PC-9 (cell line): Measurements from ENCODE around the gene MXD1. TPM values are rescaled to one million over a fixed set of nuclear protein-coding genes. Genes with fewer than 3 reads are reported as not detected.
A peak's percentile ranks its signal among the peaks of the same experiment; 100 is the strongest.

Source experiments
- Bru-seq: library from RNA; stranded (reverse); fragments of 400-500 nt; gene quantifications from one replicate; lab custom pipeline; 2021; lab: Mats Ljungman, UMichigan
- BruChase-seq, 2 experiments: library from RNA; stranded (reverse); fragments of 400-500 nt; gene quantifications; one replicate each; lab custom pipeline; 2021; lab: Mats Ljungman, UMichigan
- BruUV-seq: library from RNA; stranded (reverse); fragments of 400-500 nt; replicated peaks from 2 replicates; lab custom pipeline; 2021; lab: Mats Ljungman, UMichigan
- CTCF ChIA-PET: fragments of 300-600 bp; sonication (Branson Sonifier 250); formaldehyde crosslinking; loops from one replicate; lab custom pipeline; 2022; ENCODE audit warnings: antibody characterized with exemption; lab: Charles Lee
- POLR2A ChIA-PET: fragments of 300-600 bp; sonication (Branson Sonifier 250); formaldehyde crosslinking; loops from one replicate; lab custom pipeline; 2022; ENCODE audit warnings: antibody characterized with exemption; ENCODE audit not compliant: unreplicated experiment; lab: Charles Lee
- DNase-seq, 2 experiments: peaks; one replicate each; pipeline versions ENCODE4 v3.0.0 to v3.0.0-alpha.2; 2015 to 2022; ENCODE audit warnings: mixed read lengths in 1 of 2
- H2AFZ ChIP-seq: fragments of 200-600 bp; sonication (generic); 2 replicates; pipeline ENCODE4 v1.8.1; 2017; ENCODE audit warnings: antibody characterized with exemption
- H3F3A ChIP-seq: fragments of 200-600 bp; sonication (generic); 2 replicates; pipeline ENCODE4 v1.8.1; 2017; ENCODE audit warnings: antibody characterized with exemption, mild to moderate bottlenecking, low read depth; ENCODE audit not compliant: insufficient read depth
- H3K27ac ChIP-seq: fragments of 200-600 bp; sonication (generic); 2 replicates; pipeline ENCODE4 v1.6.1; 2016; ENCODE audit warnings: mixed run types
- H3K27me3 ChIP-seq: fragments of 200-600 bp; sonication (generic); 2 replicates; pipeline ENCODE4 v1.6.1; 2016; ENCODE audit warnings: low read depth, mixed run types; ENCODE audit not compliant: insufficient read depth
- H3K36me3 ChIP-seq: fragments of 200-600 bp; sonication (generic); 2 replicates; pipeline ENCODE4 v1.6.1; 2016; ENCODE audit warnings: low read depth, mixed run types
- H3K4me1 ChIP-seq: fragments of 200-600 bp; sonication (generic); replicated peaks from 2 replicates; pipeline ENCODE4 v1.6.1; 2016; ENCODE audit warnings: mixed run types; ENCODE audit not compliant: insufficient read depth
- H3K4me2 ChIP-seq: fragments of 200-600 bp; sonication (generic); 2 replicates; pipeline ENCODE4 v1.6.1; 2017; ENCODE audit warnings: mixed run types
- H3K4me3 ChIP-seq: fragments of 200-600 bp; sonication (generic); 2 replicates; pipeline ENCODE4 v1.6.1; 2016; ENCODE audit warnings: mixed run types
- H3K79me2 ChIP-seq: fragments of 200-600 bp; sonication (generic); 2 replicates; pipeline ENCODE4 v1.6.1; 2017; ENCODE audit warnings: low read depth, mixed run types
- H3K9me2 ChIP-seq: fragments of 200-600 bp; sonication (generic); 2 replicates; pipeline ENCODE4 v1.8.1; 2017; ENCODE audit warnings: mild to moderate bottlenecking; ENCODE audit not compliant: insufficient read depth
- H3K9me3 ChIP-seq: fragments of 200-600 bp; sonication (generic); 2 replicates; pipeline ENCODE4 v1.8.1; 2016; ENCODE audit warnings: low read depth; ENCODE audit not compliant: insufficient read depth
- H4K20me1 ChIP-seq: fragments of 200-600 bp; sonication (generic); 2 replicates; pipeline ENCODE4 v1.8.1; 2017; ENCODE audit not compliant: insufficient read depth
- EZH2 ChIP-seq: fragments of 200-600 bp; sonication (generic); IDR thresholded peaks from 2 replicates; pipeline ENCODE4 v1.8.0; 2017; ENCODE audit warnings: antibody characterized with exemption, low read depth
- intact Hi-C: fragments of 100-400 bp; cut with micrococcal nuclease; formaldehyde crosslinking; loops from one replicate; pipeline ENCODE4 v1.10.0; 2022; ENCODE audit not compliant: unreplicated experiment
- long read RNA-seq: library from polyadenylated mRNA; stranded (forward); transcript quantifications from one replicate; pipeline ENCODE4 v2.0.0, GENCODE V29; 2022
- total RNA-seq: library from RNA; stranded (reverse); gene quantifications from 2 replicates; pipeline ENCODE4 v1.2.3, GENCODE V29; 2021
- TF ChIP-seq, protein P1 (sequence below): fragments of 200-600 bp; sonication (generic); conservative IDR thresholded peaks from 2 replicates; pipeline ENCODE4 v1.6.1; 2017; ENCODE audit warnings: mixed run types, antibody characterized with exemption, mild to moderate bottlenecking, moderate library complexity

MXD1 gene
- total RNA-seq (8.5 and 8.8 TPM in 2 replicates), Bru-seq, nascent RNA (percentile 83 among the genes with signal in this experiment), BruChase-seq, experiment 1, labeled RNA remaining after a 2-hour chase (percentile 74 among the genes with signal in this experiment), BruChase-seq, experiment 2, labeled RNA remaining after a 6-hour chase (percentile 70 among the genes with signal in this experiment)
- long read RNA-seq, full-length matches to known transcripts: 5 of 8 reads
- long read RNA-seq, partial matches to known transcripts: 0 of 8 reads
- long read RNA-seq, other reads (novel, unspliced or antisense): 3 of 8 reads

DNA sequence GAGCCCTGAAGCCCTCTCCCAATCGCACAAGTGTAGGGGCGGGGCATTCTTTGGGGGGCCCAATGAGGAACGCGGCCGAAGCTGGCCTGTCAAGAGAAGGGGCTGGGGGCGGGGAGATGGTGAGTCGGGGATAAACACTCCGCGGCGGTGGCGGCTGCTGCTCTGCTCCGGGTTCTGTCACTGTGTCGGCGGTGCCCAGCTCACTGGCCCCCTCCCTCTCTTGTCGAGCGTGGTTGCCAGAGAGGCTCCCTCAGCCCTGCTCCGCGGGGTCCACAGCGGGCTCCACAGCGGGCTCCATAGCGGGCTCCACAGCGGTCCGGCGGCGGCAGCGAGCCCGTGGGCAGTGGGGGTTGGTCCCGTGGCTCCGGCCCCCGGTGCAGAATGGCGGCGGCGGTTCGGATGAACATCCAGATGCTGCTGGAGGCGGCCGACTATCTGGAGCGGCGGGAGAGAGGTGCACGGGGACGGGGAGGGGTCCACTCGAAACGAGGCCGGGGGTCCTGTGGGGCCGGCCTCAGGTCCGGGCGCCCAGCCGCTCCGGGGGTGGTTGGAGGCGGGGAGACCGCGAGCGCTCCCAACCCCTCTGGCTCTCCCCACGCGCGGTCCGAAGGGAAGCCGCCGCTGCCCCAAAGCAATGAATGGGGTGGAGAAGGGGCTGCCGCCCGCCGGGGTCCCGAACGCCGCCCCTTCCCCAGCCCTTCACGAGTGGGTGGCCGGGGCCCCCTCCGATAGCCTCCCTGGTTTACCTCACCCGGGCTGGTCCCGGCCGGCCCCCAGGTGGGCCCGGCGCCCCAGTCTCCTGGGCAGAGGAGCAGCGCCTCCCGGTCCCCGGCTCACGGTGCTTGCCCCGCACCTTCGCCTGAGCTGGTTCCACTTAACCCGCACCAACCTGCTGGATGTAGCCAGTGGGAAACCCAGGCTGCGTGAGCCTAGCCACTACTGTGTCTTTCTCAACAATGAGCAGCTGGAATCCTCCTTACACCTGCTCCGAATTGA is at the start of gene MXD1:
TSS of gene MXD1 (plus strand) at position 160 of the 996 bp plus-strand sequence. CDS start at position 382, 222 bp downstream.
- POLR2A ChIA-PET: interaction anchor here (0.5 to 1.7 kb wide), 19 partner anchors 15 to 610 kb away, joined by 3 to 17 read pairs (median 5); partner anchors contain the start of genes C2orf42, FAM136A and SNRPG
- no peaks in the 10 kb centered on the region for H4K20me1 ChIP-seq
- TSS peak; percentile 30 for BruUV-seq
- no peak for DNase-seq
- peak within 1 kb of the TSS; percentile 91 for H3K4me2 ChIP-seq
- TF ChIP-seq EZH2: no peak
- TF ChIP-seq, protein P1, sequence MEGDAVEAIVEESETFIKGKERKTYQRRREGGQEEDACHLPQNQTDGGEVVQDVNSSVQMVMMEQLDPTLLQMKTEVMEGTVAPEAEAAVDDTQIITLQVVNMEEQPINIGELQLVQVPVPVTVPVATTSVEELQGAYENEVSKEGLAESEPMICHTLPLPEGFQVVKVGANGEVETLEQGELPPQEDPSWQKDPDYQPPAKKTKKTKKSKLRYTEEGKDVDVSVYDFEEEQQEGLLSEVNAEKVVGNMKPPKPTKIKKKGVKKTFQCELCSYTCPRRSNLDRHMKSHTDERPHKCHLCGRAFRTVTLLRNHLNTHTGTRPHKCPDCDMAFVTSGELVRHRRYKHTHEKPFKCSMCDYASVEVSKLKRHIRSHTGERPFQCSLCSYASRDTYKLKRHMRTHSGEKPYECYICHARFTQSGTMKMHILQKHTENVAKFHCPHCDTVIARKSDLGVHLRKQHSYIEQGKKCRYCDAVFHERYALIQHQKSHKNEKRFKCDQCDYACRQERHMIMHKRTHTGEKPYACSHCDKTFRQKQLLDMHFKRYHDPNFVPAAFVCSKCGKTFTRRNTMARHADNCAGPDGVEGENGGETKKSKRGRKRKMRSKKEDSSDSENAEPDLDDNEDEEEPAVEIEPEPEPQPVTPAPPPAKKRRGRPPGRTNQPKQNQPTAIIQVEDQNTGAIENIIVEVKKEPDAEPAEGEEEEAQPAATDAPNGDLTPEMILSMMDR: no peak
- intact Hi-C loops: loop anchor here (1.0 to 5.0 kb wide), 7 partner anchors 32 to 732 kb away; no protein-coding TSS in a partner anchor
- H3F3A ChIP-seq: peaks cover 49% of the 10 kb centered on the region
- CTCF ChIA-PET: interaction anchor here (0.5 to 2.2 kb wide), 11 partner anchors 147 to 705 kb away, joined by 3 to 18 read pairs (median 3); no protein-coding TSS in a partner anchor
- H3K79me2 ChIP-seq: peaks cover 62% of the 10 kb centered on the region
- H2AFZ ChIP-seq: peak within 1 kb of the TSS; percentile 70
- H3K4me1 ChIP-seq: peaks cover 45% of the 10 kb centered on the region
- no peaks in the 10 kb centered on the region for H3K27me3 ChIP-seq
- H3K9me3 ChIP-seq: no peaks in the 10 kb centered on the region
- peaks cover 31% of the 10 kb centered on the region for H3K36me3 ChIP-seq
- H3K9me2 ChIP-seq: no peaks in the 10 kb centered on the region
- peak within 1 kb of the TSS; percentile 80 for H3K27ac ChIP-seq
- H3K4me3 ChIP-seq: peak within 1 kb of the TSS; percentile 75

DNA sequence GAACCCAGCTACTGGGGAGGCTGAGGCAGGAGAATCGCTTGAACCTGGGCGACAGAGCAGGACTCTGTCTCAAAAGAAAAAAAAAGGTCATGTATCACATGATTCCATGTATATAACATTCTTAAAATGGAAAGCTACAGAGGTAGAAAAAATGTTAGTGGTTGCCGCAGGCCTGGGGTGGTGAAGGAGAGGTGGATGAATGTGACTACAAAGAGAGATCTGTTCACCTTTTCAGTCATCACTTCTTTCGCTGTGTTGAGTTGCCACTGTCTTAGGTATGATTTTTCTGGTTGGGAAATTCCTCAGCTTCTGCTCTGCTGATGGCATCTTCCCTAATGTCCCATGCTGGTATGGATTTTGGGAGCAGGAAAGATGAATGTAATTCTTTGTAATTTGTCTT is 26.5 kb upstream of the MXD1 start:
- intact Hi-C loops: no loop called here
- no peak for DNase-seq

More for the DNA sequence above, 26.5 kb upstream of the MXD1 start:
- no peaks in the 10 kb centered on the region for H3K9me2 ChIP-seq
- H3K4me3 ChIP-seq: no peak overlapping the region
- no peaks in the 10 kb centered on the region for H3K36me3 ChIP-seq
- H3K4me1 ChIP-seq: peaks cover 5% of the 10 kb centered on the region; the same call in 1 of the 2 replicates
- POLR2A ChIA-PET: no interaction called here
- no peak overlapping the region for H3K4me2 ChIP-seq
- H3K79me2 ChIP-seq: no peaks in the 10 kb centered on the region
- H3K27ac ChIP-seq: no peak overlapping the region
- TF ChIP-seq EZH2: no peak
- TF ChIP-seq, protein P1: no peak
- H3K9me3 ChIP-seq: no peaks in the 10 kb centered on the region
- no peaks in the 10 kb centered on the region for H4K20me1 ChIP-seq
- no peak overlapping the region for H2AFZ ChIP-seq
- CTCF ChIA-PET: no interaction called here
- no TSS peak for BruUV-seq
- H3F3A ChIP-seq: no peaks in the 10 kb centered on the region
- H3K27me3 ChIP-seq: no peaks in the 10 kb centered on the region
